ENCODE results near the gene TDRD5.

GRCh38 chr1:179588425-179589024 lies 3.1 kb upstream of the TDRD5 start:
- TF ChIP-seq CTCF (IDR thresholded peaks at IDR 0.05; ENCODE audit: borderline replicate concordance, extremely low read depth, low read length, poor library complexity, severe bottlenecking) (no peak), EZH2 (IDR thresholded peaks at IDR 0.05; ENCODE audit: borderline replicate concordance, low read depth, low read length, severe bottlenecking) (no peak)
